IMR-90 (cell line): ENCODE measurements around the gene CLMP. TPM values are rescaled to one million over a fixed set of nuclear protein-coding genes. Genes with fewer than 3 reads are reported as not detected.

ENCODE experiments used
- ATAC-seq: fragments of 200-7000 bp; cut with Tn5 transposase; 2 replicates; pipeline ENCODE4 v1.9.1; 2020; ENCODE audit warnings: low read depth, mild to moderate bottlenecking, moderate library complexity
- BruUV-seq: library from RNA; stranded (reverse); fragments of 400-500 nt; replicated peaks from 2 replicates; lab custom pipeline; 2021; lab: Mats Ljungman, UMichigan
- CTCF ChIA-PET: fragments of 300-600 bp; formaldehyde crosslinking; extraction: SDS; loops from one replicate; lab custom pipeline; 2021; ENCODE audit warnings: antibody characterized with exemption; lab: Yijun Ruan, JAX
- POLR2A ChIA-PET: fragments of 300-600 bp; sonication (Branson Sonifier 250); formaldehyde crosslinking; loops from one replicate; lab custom pipeline; 2022; ENCODE audit warnings: antibody characterized with exemption; ENCODE audit not compliant: unreplicated experiment; lab: Charles Lee
- DNase-seq: peaks from one replicate; pipeline ENCODE4 v3.0.0; 2013
- H2AFZ ChIP-seq: replicated peaks from 2 replicates; pipeline ENCODE3; 2013; ENCODE audit warnings: low read length, mild to moderate bottlenecking; ENCODE audit not compliant: poor library complexity
- H2AK5ac ChIP-seq: 2 replicates; pipeline ENCODE4 v1.6.1; 2013; ENCODE audit warnings: low read depth, low read length, inconsistent platforms
- H2AK9ac ChIP-seq: replicated peaks from 2 replicates; pipeline ENCODE3; 2013; ENCODE audit warnings: mild to moderate bottlenecking, low read depth, low read length, moderate library complexity; ENCODE audit not compliant: poor library complexity
- H2BK120ac ChIP-seq: 2 replicates; pipeline ENCODE4 v1.6.1; 2013; ENCODE audit warnings: low read depth, low read length, inconsistent platforms
- H2BK15ac ChIP-seq: 3 replicates; pipeline ENCODE4 v1.6.1; 2013; ENCODE audit warnings: low read depth, low read length, inconsistent platforms
- H2BK20ac ChIP-seq: 2 replicates; pipeline ENCODE4 v1.6.1; 2013; ENCODE audit warnings: low read depth, mild to moderate bottlenecking, inconsistent platforms, low read length, moderate library complexity
- H2BK5ac ChIP-seq: 2 replicates; pipeline ENCODE4 v1.6.1; 2013; ENCODE audit warnings: mild to moderate bottlenecking, low read depth, low read length, inconsistent platforms; ENCODE audit not compliant: poor library complexity, severe bottlenecking
- H3K14ac ChIP-seq: replicated peaks from 2 replicates; pipeline ENCODE4 v1.6.1; 2013; ENCODE audit warnings: low read depth, low read length, inconsistent platforms
- H3K18ac ChIP-seq: 2 replicates; pipeline ENCODE4 v1.6.1; 2013; ENCODE audit warnings: low read depth, low read length, control low read depth
- H3K23ac ChIP-seq: 2 replicates; pipeline ENCODE4 v1.6.1; 2013; ENCODE audit warnings: low read depth, low read length, inconsistent platforms
- H3K27ac ChIP-seq: 2 replicates; pipeline ENCODE4 v1.5.1; 2013; ENCODE audit warnings: mild to moderate bottlenecking, control low read depth, low read length; ENCODE audit not compliant: insufficient read depth
- H3K27me3 ChIP-seq: 2 replicates; pipeline ENCODE4 v1.6.1; 2013; ENCODE audit warnings: low read length; ENCODE audit not compliant: control insufficient read depth, insufficient read depth
- H3K36me3 ChIP-seq: 2 replicates; pipeline ENCODE4 v1.6.1; 2013; ENCODE audit warnings: low read length, mixed read lengths; ENCODE audit not compliant: control insufficient read depth, insufficient read depth
- H3K4ac ChIP-seq: 2 replicates; pipeline ENCODE4 v1.6.1; 2013; ENCODE audit warnings: low read depth, low read length, inconsistent platforms
- H3K4me1 ChIP-seq: 2 replicates; pipeline ENCODE4 v1.6.1; 2013; ENCODE audit warnings: low read length, mixed read lengths; ENCODE audit not compliant: control insufficient read depth, insufficient read depth
- H3K4me2 ChIP-seq: 2 replicates; pipeline ENCODE4 v1.6.1; 2013; ENCODE audit warnings: low read depth, mild to moderate bottlenecking, control low read depth, low read length, moderate library complexity
- H3K4me3 ChIP-seq: 2 replicates; pipeline ENCODE4 v1.5.1; 2013; ENCODE audit warnings: low read depth, mild to moderate bottlenecking, control low read depth, low read length, moderate library complexity; ENCODE audit not compliant: insufficient read depth
- H3K56ac ChIP-seq: 2 replicates; pipeline ENCODE4 v1.6.1; 2013; ENCODE audit warnings: low read length, inconsistent platforms; ENCODE audit not compliant: insufficient read depth; ENCODE audit errors: extremely low read depth
- H3K79me1 ChIP-seq, 2 experiments: 2 replicates each; pipeline ENCODE4 v1.6.1; 2013; ENCODE audit warnings: low read length in 2 of 2, inconsistent platforms in 1 of 2, low read depth in 1 of 2
- H3K9ac ChIP-seq: 2 replicates; pipeline ENCODE4 v1.6.1; 2013; ENCODE audit warnings: low read depth, low read length, control low read depth
- H3K9me1 ChIP-seq: 2 replicates; pipeline ENCODE4 v1.6.1; 2013; ENCODE audit warnings: low read length, inconsistent platforms; ENCODE audit not compliant: insufficient read depth
- H3K9me3 ChIP-seq: 2 replicates; pipeline ENCODE4 v1.6.1; 2013; ENCODE audit warnings: low read length; ENCODE audit not compliant: control insufficient read depth, insufficient read depth
- H4K20me1 ChIP-seq: 2 replicates; pipeline ENCODE4 v1.6.1; 2013; ENCODE audit warnings: low read length, inconsistent platforms; ENCODE audit not compliant: insufficient read depth
- H4K5ac ChIP-seq: 2 replicates; pipeline ENCODE4 v1.6.1; 2013; ENCODE audit warnings: mild to moderate bottlenecking, low read depth, low read length, control low read depth
- H4K8ac ChIP-seq, 2 experiments: 2 replicates each; pipeline ENCODE4 v1.6.1; 2013; ENCODE audit warnings: low read depth in 2 of 2, low read length in 2 of 2, control low read depth in 1 of 2, inconsistent platforms in 1 of 2
- H4K91ac ChIP-seq: 2 replicates; pipeline ENCODE4 v1.6.1; 2013; ENCODE audit warnings: low read depth, low read length, inconsistent platforms; ENCODE audit not compliant: insufficient read depth
- BHLHE40 ChIP-seq: fragments of 150-350 bp; IDR thresholded peaks from 2 replicates; pipeline ENCODE4 v1.6.1; 2016; ENCODE audit warnings: mild to moderate bottlenecking, low read depth, low read length
- CEBPB ChIP-seq: IDR thresholded peaks from 2 replicates; pipeline ENCODE4 v1.6.1; 2012; ENCODE audit warnings: low read depth, low read length, improper control_type of control experiment
- CHD1 ChIP-seq: IDR thresholded peaks from 2 replicates; pipeline ENCODE4 v1.6.1; 2012; ENCODE audit warnings: low read depth, low read length, improper control_type of control experiment
- MAFK ChIP-seq: IDR thresholded peaks from 2 replicates; pipeline ENCODE4 v1.6.1; 2012; ENCODE audit warnings: low read depth, low read length, improper control_type of control experiment
- MAZ ChIP-seq: IDR thresholded peaks from 2 replicates; pipeline ENCODE4 v1.6.1; 2012; ENCODE audit warnings: low read depth, mild to moderate bottlenecking, low read length, improper control_type of control experiment, moderate library complexity, borderline replicate concordance
- NFE2L2 ChIP-seq: fragments of 150-350 bp; IDR thresholded peaks from 2 replicates; pipeline ENCODE4 v1.6.1; 2016; ENCODE audit warnings: low read depth, mild to moderate bottlenecking, low read length
- POLR2A ChIP-seq: IDR thresholded peaks from 2 replicates; pipeline ENCODE4 v1.6.1; 2012; ENCODE audit warnings: mild to moderate bottlenecking, low read depth, low read length
- RAD21 ChIP-seq: IDR thresholded peaks from 2 replicates; pipeline ENCODE4 v1.6.1; 2012; ENCODE audit warnings: low read length, improper control_type of control experiment
- RCOR1 ChIP-seq: IDR thresholded peaks from 2 replicates; pipeline ENCODE4 v1.6.1; 2012; ENCODE audit warnings: mild to moderate bottlenecking, low read length, improper control_type of control experiment; ENCODE audit not compliant: insufficient replicate concordance
- RFX5 ChIP-seq: IDR thresholded peaks from 2 replicates; pipeline ENCODE4 v1.8.0; 2012; ENCODE audit warnings: low read depth, mild to moderate bottlenecking, low read length, moderate library complexity
- WGBS, 2 experiments: methylation state at CpG; one replicate each; pipeline versions ENCODE4 v1.1.5 to v1.1.7; 2013; ENCODE audit warnings: missing lambda C conversion rate in 2 of 2; ENCODE audit not compliant: insufficient read length in 1 of 2; ENCODE audit errors: extremely low coverage in 2 of 2; 5-methylcytosine and 5-hydroxymethylcytosine counted together
- dilution Hi-C: fragments of 300-500 bp; cut with HindIII; formaldehyde crosslinking; loops from one replicate; pipeline ENCODE4 v1.14.3; 2018; ENCODE audit warnings: low sequenced_read_pairs; ENCODE audit not compliant: unreplicated experiment
- in situ Hi-C: fragments of 300-500 bp; cut with MboI; formaldehyde crosslinking; loops from 3 replicates; pipeline ENCODE4 v1.14.3; 2019; ENCODE audit warnings: low sequenced_read_pairs, inconsistent platforms, mixed read lengths
- intact Hi-C: fragments of 100-400 bp; cut with micrococcal nuclease; formaldehyde crosslinking; loops from 2 replicates; pipeline ENCODE4 v1.10.0; 2022
- polyA plus RNA-seq, 3 experiments: library from polyadenylated mRNA; depleted of rRNA; stranded (reverse); fragments of >200 nt; gene quantifications; 2 replicates each; pipeline ENCODE4 v1.2.3, GENCODE V29; 2012; ENCODE audit warnings: low replicate concordance in 1 of 3
- total RNA-seq: library from RNA; depleted of rRNA; stranded (reverse); fragments of >200 nt; gene quantifications from 2 replicates; pipeline ENCODE4 v1.2.3, GENCODE V29; 2012
- TF ChIP-seq, protein P1 (sequence below): conservative IDR thresholded peaks from 2 replicates; pipeline ENCODE4 v1.5.1; 2012; ENCODE audit warnings: mild to moderate bottlenecking, low read depth, low read length, improper control_type of control experiment
- TF ChIP-seq, protein P2 (sequence below): fragments of 150-350 bp; IDR thresholded peaks from 2 replicates; pipeline ENCODE4 v1.6.1; 2016; ENCODE audit warnings: low read depth, mild to moderate bottlenecking, low read length, moderate library complexity, borderline replicate concordance

CLMP gene
- total and polyA plus RNA-seq, 2 of the 4 experiments (the other 2 are of a cell fraction), result 54.7 to 95.7 TPM

DNA sequence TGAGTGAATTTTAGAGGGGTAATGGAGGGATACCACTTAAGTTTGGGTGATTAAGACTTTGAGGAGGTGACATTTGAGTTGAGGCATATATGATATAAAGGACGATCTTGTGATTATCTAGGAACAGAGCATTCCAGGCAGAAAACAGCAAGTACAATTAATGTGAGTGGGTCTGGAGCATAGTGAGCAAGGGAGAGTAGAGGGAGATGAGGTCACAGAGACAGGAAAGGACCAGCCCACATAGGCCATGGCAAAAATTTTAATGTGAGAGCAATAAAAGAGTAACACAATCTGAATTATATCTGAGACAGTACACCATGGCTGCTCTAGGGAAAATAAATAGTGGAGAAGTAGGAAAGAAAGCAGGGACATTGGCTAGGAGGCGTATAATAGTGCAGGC is 118.6 kb downstream of the CLMP start:
- no peak overlapping the region for H2AFZ ChIP-seq
- ChIA-PET CTCF (no interaction called here), POLR2A (no interaction called here)
- H3K14ac ChIP-seq, result no peak overlapping the region
- ATAC-seq, result no peak
- H3K9me3 ChIP-seq, result no peaks in the 10 kb centered on the region
- H2AK9ac ChIP-seq, result no peak overlapping the region
- H2AK5ac ChIP-seq, result no peak overlapping the region
- DNase-seq, result no peak
- no peak overlapping the region for H3K18ac ChIP-seq
- intact Hi-C loops (no loop called here), in situ Hi-C loops (no loop called here), dilution Hi-C loops (no loop called here)
- no peak overlapping the region for H4K8ac ChIP-seq
- no TSS peak for BruUV-seq
- peaks cover 9 to 20% of the 10 kb centered on the region in 2 experiments; a peak in 3 of 4 replicates for H3K79me1 ChIP-seq
- H3K27me3 ChIP-seq, result no peaks in the 10 kb centered on the region
- no peak overlapping the region for H2BK5ac ChIP-seq
- H3K56ac ChIP-seq, result no peak overlapping the region
- 67% methylated on average over 1 of the region's 2 CpGs; no CpG with 5 or more reads in 1 of the 2 experiments for WGBS, 2 experiments
- H4K91ac ChIP-seq, result no peak overlapping the region
- no peak overlapping the region for H2BK20ac ChIP-seq
- no peak overlapping the region for H3K4me2 ChIP-seq
- H3K27ac ChIP-seq, result no peak overlapping the region
- H2BK120ac ChIP-seq, result no peak overlapping the region
- peaks cover 64% of the 10 kb centered on the region for H3K36me3 ChIP-seq
- no peak overlapping the region for H3K4me3 ChIP-seq
- H3K9ac ChIP-seq, result no peak overlapping the region
- no peaks in the 10 kb centered on the region for H4K20me1 ChIP-seq
- H2BK15ac ChIP-seq, result no peak overlapping the region
- H3K23ac ChIP-seq, result no peak overlapping the region
- TF ChIP-seq BHLHE40 (no peak), MAFK (no peak), POLR2A (no peak), NFE2L2 (no peak), RCOR1 (no peak), MAZ (no peak), CHD1 (no peak), RFX5 (no peak), RAD21 (no peak), CEBPB (no peak)
- TF ChIP-seq, protein P1, sequence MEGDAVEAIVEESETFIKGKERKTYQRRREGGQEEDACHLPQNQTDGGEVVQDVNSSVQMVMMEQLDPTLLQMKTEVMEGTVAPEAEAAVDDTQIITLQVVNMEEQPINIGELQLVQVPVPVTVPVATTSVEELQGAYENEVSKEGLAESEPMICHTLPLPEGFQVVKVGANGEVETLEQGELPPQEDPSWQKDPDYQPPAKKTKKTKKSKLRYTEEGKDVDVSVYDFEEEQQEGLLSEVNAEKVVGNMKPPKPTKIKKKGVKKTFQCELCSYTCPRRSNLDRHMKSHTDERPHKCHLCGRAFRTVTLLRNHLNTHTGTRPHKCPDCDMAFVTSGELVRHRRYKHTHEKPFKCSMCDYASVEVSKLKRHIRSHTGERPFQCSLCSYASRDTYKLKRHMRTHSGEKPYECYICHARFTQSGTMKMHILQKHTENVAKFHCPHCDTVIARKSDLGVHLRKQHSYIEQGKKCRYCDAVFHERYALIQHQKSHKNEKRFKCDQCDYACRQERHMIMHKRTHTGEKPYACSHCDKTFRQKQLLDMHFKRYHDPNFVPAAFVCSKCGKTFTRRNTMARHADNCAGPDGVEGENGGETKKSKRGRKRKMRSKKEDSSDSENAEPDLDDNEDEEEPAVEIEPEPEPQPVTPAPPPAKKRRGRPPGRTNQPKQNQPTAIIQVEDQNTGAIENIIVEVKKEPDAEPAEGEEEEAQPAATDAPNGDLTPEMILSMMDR, result no peak
- TF ChIP-seq, protein P2, sequence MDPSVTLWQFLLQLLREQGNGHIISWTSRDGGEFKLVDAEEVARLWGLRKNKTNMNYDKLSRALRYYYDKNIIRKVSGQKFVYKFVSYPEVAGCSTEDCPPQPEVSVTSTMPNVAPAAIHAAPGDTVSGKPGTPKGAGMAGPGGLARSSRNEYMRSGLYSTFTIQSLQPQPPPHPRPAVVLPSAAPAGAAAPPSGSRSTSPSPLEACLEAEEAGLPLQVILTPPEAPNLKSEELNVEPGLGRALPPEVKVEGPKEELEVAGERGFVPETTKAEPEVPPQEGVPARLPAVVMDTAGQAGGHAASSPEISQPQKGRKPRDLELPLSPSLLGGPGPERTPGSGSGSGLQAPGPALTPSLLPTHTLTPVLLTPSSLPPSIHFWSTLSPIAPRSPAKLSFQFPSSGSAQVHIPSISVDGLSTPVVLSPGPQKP, result no peak
- no peak overlapping the region for H3K4ac ChIP-seq
- no peaks in the 10 kb centered on the region for H3K4me1 ChIP-seq
- H4K5ac ChIP-seq, result no peak overlapping the region
- 0 out of 2 replicates have a peak, but pooled peaks cover 3% of the 10 kb centered on the region for H3K9me1 ChIP-seq
